Thyroid gland (tissue), 4 donors: ENCODE data around the gene NFIB. TPM values are rescaled to one million over a fixed set of nuclear protein-coding genes. Genes with fewer than 3 reads are reported as not detected.

Source experiments
- DNase-seq, 2 donors: peaks; one replicate each; pipeline ENCODE4 v3.0.0-alpha.2; 2019
- H3K27ac ChIP-seq, 3 donors: fragments of 200-600 bp; sonication (generic); 1 replicate in 2 of 3; 2 replicates in 1 of 3; pipeline ENCODE4 v1.5.1; 2016 to 2019; ENCODE audit warnings: mild to moderate bottlenecking in 1 of 3, moderate library complexity in 1 of 3
- H3K27me3 ChIP-seq: fragments of 200-600 bp; sonication (generic); one replicate; pipeline ENCODE4 v1.5.1; 2019
- H3K36me3 ChIP-seq, 2 donors: fragments of 200-600 bp; sonication (generic); one replicate each; pipeline ENCODE4 v1.5.1; 2016 to 2019
- H3K4me1 ChIP-seq, 2 donors: fragments of 200-600 bp; sonication (generic); one replicate each; pipeline ENCODE4 v1.5.1; 2017 to 2019
- H3K4me3 ChIP-seq, 3 donors: fragments of 200-600 bp; sonication (generic); replicated peaks in 1 of 3; 1 replicate in 2 of 3; 2 replicates in 1 of 3; pipeline ENCODE4 v1.5.1; 2016; ENCODE audit warnings: mild to moderate bottlenecking in 1 of 3
- H3K9me3 ChIP-seq: fragments of 200-600 bp; sonication (generic); one replicate; pipeline ENCODE4 v1.5.1; 2017
- POLR2A ChIP-seq, 2 donors: fragments of 450-650 bp; IDR thresholded peaks; one replicate each; pipeline ENCODE4 v1.6.1; 2017; ENCODE audit warnings: antibody characterized with exemption in 2 of 2, mild to moderate bottlenecking in 2 of 2, moderate library complexity in 1 of 2
- WGBS, 2 donors: methylation state at CpG; one replicate each; pipeline ENCODE4 v1.1.5; 2017; 5-methylcytosine and 5-hydroxymethylcytosine counted together
- intact Hi-C: fragments of 100-400 bp; cut with DNase I; formaldehyde crosslinking; loops from one replicate; pipeline ENCODE4 v1.15.1; 2023
- total RNA-seq, 4 donors: library from RNA; depleted of rRNA; stranded (reverse); fragments of >200 nt; gene quantifications; one replicate each; pipeline ENCODE4 v1.2.3, GENCODE V29; 2016
- TF ChIP-seq, protein P1 (sequence below), 6 experiments: fragments of 200-600 bp in 3 of 6; fragments of 450-650 bp in 3 of 6; sonication (generic) in 3 of 6; IDR thresholded peaks; one replicate each; pipeline ENCODE4 v1.5.1; 2016 to 2019; ENCODE audit warnings: antibody characterized with exemption in 6 of 6, mild to moderate bottlenecking in 2 of 6, inconsistent platforms in 1 of 6, moderate library complexity in 1 of 6

NFIB gene
- total RNA-seq, 4 donors from 2014 or later, result 57.9 to 144 (median 125) TPM

DNA sequence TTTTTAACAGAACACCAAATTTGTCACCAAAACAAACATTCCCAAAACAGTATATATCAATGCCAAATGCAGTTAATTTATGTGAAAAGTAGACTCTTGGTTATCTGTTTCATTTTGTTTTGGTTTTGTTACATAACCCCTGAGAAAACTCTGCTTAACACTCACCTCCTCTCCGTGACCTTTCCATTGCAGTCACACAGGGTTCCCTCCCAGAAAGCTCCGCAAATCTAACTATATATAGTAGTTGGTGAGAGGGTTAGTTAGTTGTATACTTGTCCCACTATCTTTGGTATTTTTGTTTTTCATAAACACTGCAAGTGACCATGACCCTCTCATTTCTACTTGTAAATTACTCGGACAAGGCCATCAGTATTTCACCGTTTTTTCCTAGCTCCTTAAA lies 25.5 kb downstream of the NFIB start:
- peaks cover 4 to 5% of the 10 kb centered on the region in 2 donors for H3K4me1 ChIP-seq
- DNase-seq, result no peak

DNA sequence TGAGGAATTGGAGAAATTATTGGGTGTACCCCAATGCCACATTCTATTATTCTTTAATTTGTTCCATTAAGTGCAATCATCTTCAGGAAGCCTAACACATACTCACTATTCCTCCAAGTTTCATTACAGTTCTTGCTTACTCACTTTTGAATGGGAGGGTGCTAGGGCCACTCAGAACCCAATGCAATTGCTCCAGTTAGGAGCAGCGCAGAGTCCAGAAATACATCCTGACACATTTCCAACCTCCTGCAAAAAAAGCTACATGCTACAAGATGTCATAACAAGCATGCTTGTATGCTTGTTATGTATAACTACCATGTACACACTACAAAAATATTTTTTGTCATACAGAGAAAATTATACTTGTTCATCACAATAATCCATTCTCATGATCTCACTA lies 27.8 kb downstream of the NFIB start:
- Histone ChIP-seq H3K4me3 (no peak overlapping the region), H3K4me1 (peaks cover 10 to 20% of the 10 kb centered on the region in 2 donors)
- WGBS, 2 donors, result 96 to 97% methylated on average over 1 of the region's 1 CpG

More for the DNA sequence above, 25.5 kb downstream of the NFIB start:
- no peaks in the 10 kb centered on the region for H3K27me3 ChIP-seq
- no peaks in the 10 kb centered on the region for H3K36me3 ChIP-seq
- no peak overlapping the region for H3K4me3 ChIP-seq
- no peaks in the 10 kb centered on the region for H3K9me3 ChIP-seq
- WGBS, 2 donors, result 71 to 77% methylated on average over 4 of the region's 4 CpGs
- no peak overlapping the region for H3K27ac ChIP-seq
- TF ChIP-seq POLR2A (IDR thresholded peaks at IDR 0.05), result no peak
- TF ChIP-seq, protein P1, sequence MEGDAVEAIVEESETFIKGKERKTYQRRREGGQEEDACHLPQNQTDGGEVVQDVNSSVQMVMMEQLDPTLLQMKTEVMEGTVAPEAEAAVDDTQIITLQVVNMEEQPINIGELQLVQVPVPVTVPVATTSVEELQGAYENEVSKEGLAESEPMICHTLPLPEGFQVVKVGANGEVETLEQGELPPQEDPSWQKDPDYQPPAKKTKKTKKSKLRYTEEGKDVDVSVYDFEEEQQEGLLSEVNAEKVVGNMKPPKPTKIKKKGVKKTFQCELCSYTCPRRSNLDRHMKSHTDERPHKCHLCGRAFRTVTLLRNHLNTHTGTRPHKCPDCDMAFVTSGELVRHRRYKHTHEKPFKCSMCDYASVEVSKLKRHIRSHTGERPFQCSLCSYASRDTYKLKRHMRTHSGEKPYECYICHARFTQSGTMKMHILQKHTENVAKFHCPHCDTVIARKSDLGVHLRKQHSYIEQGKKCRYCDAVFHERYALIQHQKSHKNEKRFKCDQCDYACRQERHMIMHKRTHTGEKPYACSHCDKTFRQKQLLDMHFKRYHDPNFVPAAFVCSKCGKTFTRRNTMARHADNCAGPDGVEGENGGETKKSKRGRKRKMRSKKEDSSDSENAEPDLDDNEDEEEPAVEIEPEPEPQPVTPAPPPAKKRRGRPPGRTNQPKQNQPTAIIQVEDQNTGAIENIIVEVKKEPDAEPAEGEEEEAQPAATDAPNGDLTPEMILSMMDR (IDR thresholded peaks at IDR 0.05), result no peak
- intact Hi-C loops, result no loop called here

DNA sequence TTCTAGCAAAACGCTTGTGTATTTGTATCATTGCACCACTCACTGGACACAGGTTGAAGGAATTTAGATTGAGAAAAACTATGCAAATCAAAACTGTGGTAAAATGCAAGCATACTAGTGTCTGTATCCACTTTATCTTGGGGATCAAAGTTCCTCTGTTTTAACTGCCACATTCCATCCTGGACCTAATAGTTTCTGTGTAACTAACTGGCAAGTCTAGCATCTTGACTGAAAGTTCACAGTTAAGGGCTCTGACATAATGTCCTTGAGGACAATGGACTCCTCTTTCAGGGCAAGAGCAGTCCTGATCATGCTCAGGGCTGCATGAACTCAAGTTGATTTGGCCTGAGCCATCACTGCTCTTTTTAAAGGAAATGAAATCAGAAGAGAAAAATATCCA lies 30.7 kb downstream of the NFIB start:
- Histone ChIP-seq H3K27me3 (no peaks in the 10 kb centered on the region), H3K27ac (peak overlapping the region in 2 of 3 donors; percentile 16 to 37), H3K4me3 (no peak overlapping the region), H3K4me1 (peaks cover 10 to 21% of the 10 kb centered on the region in 2 donors), H3K9me3 (no peaks in the 10 kb centered on the region), H3K36me3 (no peaks in the 10 kb centered on the region)
- no peak for TF ChIP-seq POLR2A (IDR thresholded peaks at IDR 0.05)
- TF ChIP-seq, protein P1 (IDR thresholded peaks at IDR 0.05), result no peak
- DNase-seq, result no peak
- intact Hi-C loops, result no loop called here
- WGBS, 2 donors, result 17 to 28% methylated on average over 1 of the region's 1 CpG

More for the DNA sequence above, 27.8 kb downstream of the NFIB start:
- Histone ChIP-seq H3K27ac (no peak overlapping the region), H3K27me3 (no peaks in the 10 kb centered on the region), H3K36me3 (no peaks in the 10 kb centered on the region), H3K9me3 (no peaks in the 10 kb centered on the region)
- TF ChIP-seq, protein P1 (IDR thresholded peaks at IDR 0.05), result no peak
- TF ChIP-seq POLR2A (IDR thresholded peaks at IDR 0.05), result no peak
- no peak for DNase-seq
- intact Hi-C loops, result no loop called here

DNA sequence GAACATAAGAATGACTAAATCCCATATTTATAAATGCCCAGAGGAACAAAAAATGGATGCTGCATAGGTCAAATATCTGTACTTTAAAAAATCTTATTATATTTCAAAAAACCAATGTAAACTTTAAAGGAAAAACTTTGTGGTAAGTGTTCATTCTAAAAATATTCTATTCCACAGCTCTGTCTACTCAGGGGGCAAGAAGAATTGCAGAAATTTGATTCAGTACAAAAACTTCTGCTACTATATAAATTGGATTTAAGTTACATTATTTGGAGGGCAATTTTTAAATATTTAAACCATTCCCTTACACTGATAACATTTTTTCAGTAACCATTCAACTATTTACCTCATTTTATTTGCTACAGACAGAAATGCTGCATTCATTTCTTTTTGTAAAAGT lies 32.1 kb downstream of the NFIB start:
- no peak overlapping the region for H3K4me3 ChIP-seq
- H3K27ac ChIP-seq, result no peak overlapping the region
- intact Hi-C loops, result no loop called here
- TF ChIP-seq POLR2A (IDR thresholded peaks at IDR 0.05), result no peak
- TF ChIP-seq, protein P1 (IDR thresholded peaks at IDR 0.05), result no peak
- H3K9me3 ChIP-seq, result no peaks in the 10 kb centered on the region
- H3K27me3 ChIP-seq, result no peaks in the 10 kb centered on the region
- no peaks in the 10 kb centered on the region for H3K36me3 ChIP-seq
- DNase-seq, result no peak
- peaks cover 15 to 26% of the 10 kb centered on the region in 2 donors for H3K4me1 ChIP-seq

DNA sequence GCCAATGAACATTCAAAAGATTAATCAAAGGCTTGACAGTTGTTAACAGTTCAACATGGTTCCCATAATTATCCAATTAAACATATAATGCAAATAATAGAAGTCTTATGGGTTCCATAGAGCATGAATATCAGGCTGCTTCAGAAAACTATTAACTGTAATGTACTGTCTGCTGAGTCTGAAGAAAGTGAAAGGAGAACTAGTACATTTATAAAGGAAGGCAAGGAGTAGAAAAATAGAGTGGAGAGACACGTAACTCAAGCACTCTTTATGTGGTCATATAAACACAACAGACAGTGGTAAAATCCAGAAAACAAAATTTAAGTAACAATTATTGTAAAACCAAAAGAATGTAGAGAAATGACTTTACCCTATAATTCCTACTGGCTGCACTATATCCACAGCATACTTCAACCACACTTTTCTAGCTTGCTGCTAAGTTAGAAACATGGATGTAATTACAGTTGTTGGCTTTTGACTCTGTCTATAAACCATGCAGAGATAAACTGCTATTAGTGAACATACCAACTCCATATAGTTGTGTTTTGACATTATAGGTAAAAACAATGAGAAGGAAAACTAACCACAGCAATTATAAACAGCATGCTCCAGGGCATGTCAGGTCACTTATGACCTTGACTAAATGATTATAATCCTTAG lies 32.7 kb downstream of the NFIB start:
- Histone ChIP-seq H3K27me3 (no peaks in the 10 kb centered on the region), H3K9me3 (no peaks in the 10 kb centered on the region), H3K36me3 (no peaks in the 10 kb centered on the region), H3K4me1 (peaks cover 15 to 26% of the 10 kb centered on the region in 2 donors), H3K4me3 (no peak overlapping the region), H3K27ac (no peak overlapping the region)
- no peak for DNase-seq
- WGBS, 2 donors, result 15 to 33% methylated on average over 1 of the region's 1 CpG
- TF ChIP-seq, protein P1 (IDR thresholded peaks at IDR 0.05), result no peak
- no peak for TF ChIP-seq POLR2A (IDR thresholded peaks at IDR 0.05)
- intact Hi-C loops, result no loop called here
